ENCODE measurements around the gene PPARD. TPM values are rescaled to one million over a fixed set of nuclear protein-coding genes. Genes with fewer than 3 reads are reported as not detected.

PPARD gene
- polyA plus RNA-seq, 3 donors: 1.2 to 22.0 (median 2.4) TPM

- H3K4me3 Mint-ChIP-seq: peak overlapping the region in 1 of 2 donors; percentile 49
- H3K4me3 ChIP-seq (replicated peaks in 1 of 3; ENCODE audit: low read depth in 2 of 3, low read length in 3 of 3): no peak overlapping the region
- H3K4me1 Mint-ChIP-seq: peaks cover 27% of the 10 kb centered on the region
- H3K36me3 Mint-ChIP-seq: peaks cover 64 to 75% of the 10 kb centered on the region in 2 donors
- WGBS (ENCODE audit: insufficient coverage): 0% methylated on average over 1 of the region's 5 CpGs
- intact Hi-C loops (cut with micrococcal nuclease): no loop called here
- TF ChIP-seq, protein P1, sequence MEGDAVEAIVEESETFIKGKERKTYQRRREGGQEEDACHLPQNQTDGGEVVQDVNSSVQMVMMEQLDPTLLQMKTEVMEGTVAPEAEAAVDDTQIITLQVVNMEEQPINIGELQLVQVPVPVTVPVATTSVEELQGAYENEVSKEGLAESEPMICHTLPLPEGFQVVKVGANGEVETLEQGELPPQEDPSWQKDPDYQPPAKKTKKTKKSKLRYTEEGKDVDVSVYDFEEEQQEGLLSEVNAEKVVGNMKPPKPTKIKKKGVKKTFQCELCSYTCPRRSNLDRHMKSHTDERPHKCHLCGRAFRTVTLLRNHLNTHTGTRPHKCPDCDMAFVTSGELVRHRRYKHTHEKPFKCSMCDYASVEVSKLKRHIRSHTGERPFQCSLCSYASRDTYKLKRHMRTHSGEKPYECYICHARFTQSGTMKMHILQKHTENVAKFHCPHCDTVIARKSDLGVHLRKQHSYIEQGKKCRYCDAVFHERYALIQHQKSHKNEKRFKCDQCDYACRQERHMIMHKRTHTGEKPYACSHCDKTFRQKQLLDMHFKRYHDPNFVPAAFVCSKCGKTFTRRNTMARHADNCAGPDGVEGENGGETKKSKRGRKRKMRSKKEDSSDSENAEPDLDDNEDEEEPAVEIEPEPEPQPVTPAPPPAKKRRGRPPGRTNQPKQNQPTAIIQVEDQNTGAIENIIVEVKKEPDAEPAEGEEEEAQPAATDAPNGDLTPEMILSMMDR (IDR thresholded peaks at IDR 0.05): no peak
- no peak overlapping the region for H2AFZ ChIP-seq (ENCODE audit: insufficient read depth, low read depth, low read length, poor library complexity, severe bottlenecking)
- H3K9ac ChIP-seq (ENCODE audit: insufficient read depth, low read length, poor library complexity, severe bottlenecking): no peak overlapping the region
- peaks cover 23 to 55% of the 10 kb centered on the region in 2 donors for H3K36me3 ChIP-seq (replicated peaks in 1 of 2; ENCODE audit: control insufficient read depth in 1 of 2, insufficient read depth in 2 of 2, low read length in 2 of 2)
- H3K27ac ChIP-seq (ENCODE audit: low read depth in 1 of 2, low read length in 2 of 2): no peak overlapping the region
- peaks cover 24 to 25% of the 10 kb centered on the region in 2 donors for H3K4me1 ChIP-seq (ENCODE audit: control insufficient read depth in 1 of 2, insufficient read depth in 2 of 2, low read length in 2 of 2)
- no peak for DNase-seq
- H4K20me1 ChIP-seq (ENCODE audit: insufficient read depth, low read length): peaks cover 10% of the 10 kb centered on the region
- H3K9me3 ChIP-seq (replicated peaks in 1 of 2; ENCODE audit: control insufficient read depth in 1 of 2, insufficient read depth in 1 of 2, low read length in 2 of 2): no peaks in the 10 kb centered on the region
- H3K4me2 ChIP-seq (replicated peaks; ENCODE audit: extremely low read depth, low read length, poor library complexity, severe bottlenecking): no peak overlapping the region
- peaks cover 0 to 2% (median 0%) of the 10 kb centered on the region in 7 donors for H3K9me3 Mint-ChIP-seq
- H3K27ac Mint-ChIP-seq: no peak overlapping the region
- H3K27me3 Mint-ChIP-seq (ENCODE audit: low read depth in 3 of 3): peaks cover 0 to 8% (median 5%) of the 10 kb centered on the region in 3 donors
- H3K27me3 ChIP-seq (ENCODE audit: control insufficient read depth in 2 of 2, insufficient read depth in 2 of 2, low read length in 2 of 2): no peaks in the 10 kb centered on the region
- no peaks in the 10 kb centered on the region for H3K79me2 ChIP-seq (ENCODE audit: insufficient read depth, low read length)
These were observed 77.1 kb downstream of the PPARD start for GRCh38 chr6:35419417-35419816.

DNA sequence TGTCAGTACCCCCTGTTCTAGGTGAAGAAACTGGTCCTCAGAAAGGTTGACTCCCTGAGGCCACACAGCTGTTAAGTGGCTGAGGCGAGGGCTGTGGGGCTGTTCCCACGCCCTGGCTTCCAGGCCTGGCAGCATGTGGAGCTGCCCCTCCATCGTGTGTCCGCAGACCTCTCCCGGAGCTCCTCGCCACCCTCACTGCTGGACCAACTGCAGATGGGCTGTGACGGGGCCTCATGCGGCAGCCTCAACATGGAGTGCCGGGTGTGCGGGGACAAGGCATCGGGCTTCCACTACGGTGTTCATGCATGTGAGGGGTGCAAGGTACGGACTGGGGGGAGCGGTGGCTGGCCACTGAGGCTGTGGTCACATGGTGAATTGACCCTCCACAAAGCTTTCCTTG lies 77.6 kb downstream of the PPARD start:
- H3K36me3 Mint-ChIP-seq: peaks cover 65 to 75% of the 10 kb centered on the region in 2 donors
- no peak overlapping the region for H3K4me3 ChIP-seq (replicated peaks in 1 of 3; ENCODE audit: low read depth in 2 of 3, low read length in 3 of 3)
- TF ChIP-seq, protein P1 (IDR thresholded peaks at IDR 0.05): no peak
- H3K4me1 ChIP-seq (ENCODE audit: control insufficient read depth in 1 of 2, insufficient read depth in 2 of 2, low read length in 2 of 2): peaks cover 26 to 28% of the 10 kb centered on the region in 2 donors
- H3K4me1 Mint-ChIP-seq: peaks cover 28% of the 10 kb centered on the region
- no peaks in the 10 kb centered on the region for H3K27me3 ChIP-seq (ENCODE audit: control insufficient read depth in 2 of 2, insufficient read depth in 2 of 2, low read length in 2 of 2)
- H3K27ac ChIP-seq (ENCODE audit: low read depth in 1 of 2, low read length in 2 of 2): no peak overlapping the region
- H3K9me3 ChIP-seq (replicated peaks in 1 of 2; ENCODE audit: control insufficient read depth in 1 of 2, insufficient read depth in 1 of 2, low read length in 2 of 2): no peaks in the 10 kb centered on the region
- WGBS (ENCODE audit: insufficient coverage): 95% methylated on average over 7 of the region's 14 CpGs
- H3K79me2 ChIP-seq (ENCODE audit: insufficient read depth, low read length): no peaks in the 10 kb centered on the region
- H3K36me3 ChIP-seq (replicated peaks in 1 of 2; ENCODE audit: control insufficient read depth in 1 of 2, insufficient read depth in 2 of 2, low read length in 2 of 2): peaks cover 26 to 54% of the 10 kb centered on the region in 2 donors
- H3K27me3 Mint-ChIP-seq (ENCODE audit: low read depth in 3 of 3): peaks cover 0 to 8% (median 2%) of the 10 kb centered on the region in 3 donors
- peaks cover 10% of the 10 kb centered on the region for H4K20me1 ChIP-seq (ENCODE audit: insufficient read depth, low read length)
- DNase-seq: no peak
- no peak overlapping the region for H3K27ac Mint-ChIP-seq
- H3K4me3 Mint-ChIP-seq: no peak overlapping the region
- peaks cover 0 to 2% (median 0%) of the 10 kb centered on the region in 7 donors for H3K9me3 Mint-ChIP-seq
- intact Hi-C loops (cut with micrococcal nuclease): no loop called here
- H3K4me2 ChIP-seq (replicated peaks; ENCODE audit: extremely low read depth, low read length, poor library complexity, severe bottlenecking): no peak overlapping the region
- no peak overlapping the region for H2AFZ ChIP-seq (ENCODE audit: insufficient read depth, low read depth, low read length, poor library complexity, severe bottlenecking)
- H3K9ac ChIP-seq (ENCODE audit: insufficient read depth, low read length, poor library complexity, severe bottlenecking): no peak overlapping the region
